Fibroblast of lung (primary cell): ENCODE measurements around the gene KREMEN2. TPM values are rescaled to one million over a fixed set of nuclear protein-coding genes. Genes with fewer than 3 reads are reported as not detected.
"Not testable (repeated sequence)": the region's sequence is repeated elsewhere in the genome, so short reads cannot be mapped to it uniquely, and the experiment has no call there.

Experiments
- DNase-seq, 2 donors: peaks; one replicate each; pipeline versions ENCODE4 v3.0.0 to v3.0.0-alpha.2; 2010; ENCODE audit warnings: low read depth in 2 of 2
- H2AFZ ChIP-seq: 2 replicates; pipeline ENCODE4 v1.5.1; 2012; ENCODE audit warnings: low read length, control low read depth, inconsistent platforms
- H3K27ac ChIP-seq: 2 replicates; pipeline ENCODE4 v1.5.1; 2011; ENCODE audit warnings: low read length, control low read depth; ENCODE audit not compliant: insufficient read depth
- H3K27me3 ChIP-seq: 2 replicates; pipeline ENCODE4 v1.5.1; 2011; ENCODE audit warnings: mild to moderate bottlenecking, low read length; ENCODE audit not compliant: control insufficient read depth, insufficient read depth
- H3K36me3 ChIP-seq: 2 replicates; pipeline ENCODE4 v1.5.1; 2011; ENCODE audit warnings: low read length; ENCODE audit not compliant: control insufficient read depth, insufficient read depth
- H3K4me1 ChIP-seq: 2 replicates; pipeline ENCODE4 v1.5.1; 2011; ENCODE audit warnings: low read length; ENCODE audit not compliant: control insufficient read depth, insufficient read depth; ENCODE audit errors: extremely low read depth
- H3K4me2 ChIP-seq: 2 replicates; pipeline ENCODE4 v1.5.1; 2011; ENCODE audit warnings: low read length, control low read depth; ENCODE audit not compliant: insufficient read depth; ENCODE audit errors: extremely low read depth
- H3K4me3 ChIP-seq, 4 experiments: fragments of 200-600 bp in 1 of 4; sonication (generic) in 1 of 4; replicated peaks in 1 of 4; 2 replicates each; pipeline ENCODE4 v1.5.1; 2011 to 2016; ENCODE audit warnings: low read length in 4 of 4, low read depth in 3 of 4, mild to moderate bottlenecking in 3 of 4, control low read depth in 2 of 4, inconsistent platforms in 1 of 4, mixed read lengths in 1 of 4; ENCODE audit not compliant: insufficient read depth in 1 of 4; ENCODE audit errors: control extremely low read depth in 1 of 4
- H3K79me2 ChIP-seq: 2 replicates; pipeline ENCODE4 v1.5.1; 2012; ENCODE audit warnings: mild to moderate bottlenecking, low read length, inconsistent platforms; ENCODE audit not compliant: control insufficient read depth, insufficient read depth
- H3K9ac ChIP-seq: 2 replicates; pipeline ENCODE4 v1.5.1; 2011; ENCODE audit warnings: mild to moderate bottlenecking, low read length, control low read depth; ENCODE audit not compliant: insufficient read depth
- H3K9me3 ChIP-seq: 2 replicates; pipeline ENCODE4 v1.5.1; 2012; ENCODE audit warnings: low read depth, low read length; ENCODE audit not compliant: control insufficient read depth, insufficient read depth
- H4K20me1 ChIP-seq: 2 replicates; pipeline ENCODE4 v1.5.1; 2011; ENCODE audit warnings: low read length; ENCODE audit not compliant: control insufficient read depth, insufficient read depth; ENCODE audit errors: extremely low read depth
- EZH2 ChIP-seq: IDR thresholded peaks from 2 replicates; pipeline ENCODE4 v1.5.1; 2012; ENCODE audit warnings: low read length, control low read depth, mild to moderate bottlenecking; ENCODE audit errors: missing control alignments
- polyA plus RNA-seq, 2 donors: library from polyadenylated mRNA; depleted of rRNA in 1 of 2; stranded (reverse) in 1 of 2; unstranded in 1 of 2; fragments of >200 nt; gene quantifications; 2 replicates each; pipeline ENCODE4 v1.2.1, GENCODE V29; 2011 to 2012; ENCODE audit warnings: missing spikeins in 1 of 2
- total RNA-seq: library from RNA; depleted of rRNA; stranded (reverse); fragments of >200 nt; gene quantifications from 2 replicates; pipeline ENCODE4 v1.2.1, GENCODE V29; 2014
- TF ChIP-seq, protein P1 (sequence below), 2 donors: IDR thresholded peaks in 1 of 2; conservative IDR thresholded peaks in 1 of 2; 1 replicate in 1 of 2; 2 replicates in 1 of 2; pipeline ENCODE4 v1.5.1; 2011 to 2012; ENCODE audit warnings: low read length in 2 of 2, control low read depth in 1 of 2, inconsistent platforms in 1 of 2, low read depth in 1 of 2, mild to moderate bottlenecking in 1 of 2

Gene KREMEN2
- total and polyA plus RNA-seq, 2 donors (not counting 1 experiment from before 2014, with no cell fraction given), result not detected

DNA sequence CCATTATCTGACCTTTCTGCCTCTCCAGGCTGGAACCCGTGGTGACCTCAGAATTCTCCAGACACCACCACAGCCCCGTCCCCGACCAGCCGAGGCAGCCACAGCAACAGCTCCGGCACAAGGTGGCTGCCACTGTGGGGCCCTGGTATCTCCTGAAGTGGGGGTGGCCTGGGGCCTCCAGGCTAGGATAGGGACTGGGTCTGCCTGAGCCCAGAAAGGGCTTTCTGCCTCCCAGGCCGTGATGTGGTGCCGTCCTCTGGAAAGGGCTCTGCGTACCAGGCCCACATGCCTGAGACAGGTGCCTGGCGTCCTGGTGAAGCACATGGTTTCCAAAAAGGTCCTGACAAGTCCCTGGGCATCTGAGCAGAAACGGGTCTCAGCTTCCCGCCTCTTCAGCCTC, 35.3 kb upstream of the KREMEN2 start:
- H3K27ac ChIP-seq, result no peak overlapping the region
- peaks cover 10% of the 10 kb centered on the region for H3K36me3 ChIP-seq
- H3K4me1 ChIP-seq, result peaks cover 3% of the 10 kb centered on the region
- no peaks in the 10 kb centered on the region for H3K27me3 ChIP-seq
- H3K9me3 ChIP-seq, result no peaks in the 10 kb centered on the region
- H3K4me3 ChIP-seq, result no peak overlapping the region
- no peaks in the 10 kb centered on the region for H4K20me1 ChIP-seq
- H3K4me2 ChIP-seq, result no peak overlapping the region
- no peaks in the 10 kb centered on the region for H3K79me2 ChIP-seq
- TF ChIP-seq, protein P1, sequence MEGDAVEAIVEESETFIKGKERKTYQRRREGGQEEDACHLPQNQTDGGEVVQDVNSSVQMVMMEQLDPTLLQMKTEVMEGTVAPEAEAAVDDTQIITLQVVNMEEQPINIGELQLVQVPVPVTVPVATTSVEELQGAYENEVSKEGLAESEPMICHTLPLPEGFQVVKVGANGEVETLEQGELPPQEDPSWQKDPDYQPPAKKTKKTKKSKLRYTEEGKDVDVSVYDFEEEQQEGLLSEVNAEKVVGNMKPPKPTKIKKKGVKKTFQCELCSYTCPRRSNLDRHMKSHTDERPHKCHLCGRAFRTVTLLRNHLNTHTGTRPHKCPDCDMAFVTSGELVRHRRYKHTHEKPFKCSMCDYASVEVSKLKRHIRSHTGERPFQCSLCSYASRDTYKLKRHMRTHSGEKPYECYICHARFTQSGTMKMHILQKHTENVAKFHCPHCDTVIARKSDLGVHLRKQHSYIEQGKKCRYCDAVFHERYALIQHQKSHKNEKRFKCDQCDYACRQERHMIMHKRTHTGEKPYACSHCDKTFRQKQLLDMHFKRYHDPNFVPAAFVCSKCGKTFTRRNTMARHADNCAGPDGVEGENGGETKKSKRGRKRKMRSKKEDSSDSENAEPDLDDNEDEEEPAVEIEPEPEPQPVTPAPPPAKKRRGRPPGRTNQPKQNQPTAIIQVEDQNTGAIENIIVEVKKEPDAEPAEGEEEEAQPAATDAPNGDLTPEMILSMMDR (conservative IDR thresholded peaks at IDR 0.05 in 1 of 2, IDR thresholded peaks at IDR 0.05 in 1 of 2; ENCODE audit: low read depth in 1 of 2, low read length in 2 of 2), result no peak
- no peak for TF ChIP-seq EZH2
- no peak overlapping the region for H3K9ac ChIP-seq
- H2AFZ ChIP-seq, result no peak overlapping the region
- no peak for DNase-seq

DNA sequence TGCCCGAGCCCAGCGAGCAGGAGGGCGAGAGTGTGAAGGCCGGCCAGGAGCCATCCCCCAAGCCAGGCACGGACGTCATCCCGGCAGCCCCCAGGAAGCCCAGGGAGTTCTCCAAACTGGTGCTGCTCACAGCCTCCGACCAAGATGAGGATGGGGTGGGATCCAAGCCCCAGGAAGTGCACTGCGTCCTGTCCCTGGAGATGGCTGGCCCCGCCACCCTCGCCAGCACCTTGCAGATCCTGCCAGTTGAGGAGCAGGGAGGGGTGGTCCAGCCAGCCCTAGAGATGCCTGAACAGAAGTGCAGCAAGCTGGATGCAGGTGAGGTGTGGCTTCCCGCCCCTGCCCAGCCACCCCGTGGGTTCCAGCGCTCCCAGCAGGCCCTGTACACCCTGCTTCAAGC, 34.4 kb upstream of the KREMEN2 start:
- H3K4me3 ChIP-seq, result no peak overlapping the region
- peaks cover 3% of the 10 kb centered on the region for H3K4me1 ChIP-seq
- H3K27ac ChIP-seq, result no peak overlapping the region
- TF ChIP-seq, protein P1 (conservative IDR thresholded peaks at IDR 0.05 in 1 of 2, IDR thresholded peaks at IDR 0.05 in 1 of 2; ENCODE audit: low read depth in 1 of 2, low read length in 2 of 2), result no peak
- no peaks in the 10 kb centered on the region for H3K79me2 ChIP-seq
- H4K20me1 ChIP-seq, result no peaks in the 10 kb centered on the region
- no peak for DNase-seq
- H3K9me3 ChIP-seq, result no peaks in the 10 kb centered on the region
- no peak overlapping the region for H2AFZ ChIP-seq
- no peak overlapping the region for H3K4me2 ChIP-seq
- peaks cover 14% of the 10 kb centered on the region for H3K36me3 ChIP-seq
- no peak overlapping the region for H3K9ac ChIP-seq
- no peaks in the 10 kb centered on the region for H3K27me3 ChIP-seq

DNA sequence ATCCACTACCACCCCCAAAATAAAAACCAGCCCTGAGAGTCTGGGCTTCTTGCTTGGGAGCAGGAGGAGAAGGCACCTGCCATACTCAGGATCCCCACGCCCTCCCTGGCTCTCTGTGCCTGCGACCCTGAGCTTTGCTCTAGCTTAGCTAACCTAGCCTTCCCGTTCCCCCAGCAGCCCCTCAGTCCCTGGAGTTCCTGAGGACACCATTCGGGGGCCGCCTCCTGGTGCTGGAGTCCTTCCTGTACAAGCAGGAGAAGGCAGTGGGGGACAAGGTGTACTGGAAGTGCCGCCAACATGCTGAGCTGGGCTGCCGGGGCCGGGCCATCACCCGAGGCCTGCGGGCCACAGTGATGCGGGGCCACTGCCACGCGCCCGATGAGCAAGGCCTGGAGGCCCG, 33.8 kb upstream of the KREMEN2 start:
- no peaks in the 10 kb centered on the region for H3K9me3 ChIP-seq
- H2AFZ ChIP-seq, result no peak overlapping the region
- H3K27me3 ChIP-seq, result no peaks in the 10 kb centered on the region
- H3K79me2 ChIP-seq, result no peaks in the 10 kb centered on the region
- no peak overlapping the region for H3K4me3 ChIP-seq
- H3K4me2 ChIP-seq, result no peak overlapping the region
- H4K20me1 ChIP-seq, result no peaks in the 10 kb centered on the region
- TF ChIP-seq, protein P1 (conservative IDR thresholded peaks at IDR 0.05 in 1 of 2, IDR thresholded peaks at IDR 0.05 in 1 of 2; ENCODE audit: low read depth in 1 of 2, low read length in 2 of 2), result no peak
- no peak for TF ChIP-seq EZH2
- peaks cover 3% of the 10 kb centered on the region for H3K4me1 ChIP-seq
- H3K36me3 ChIP-seq, result peaks cover 15% of the 10 kb centered on the region
- H3K9ac ChIP-seq, result no peak overlapping the region
- no peak for DNase-seq
- H3K27ac ChIP-seq, result no peak overlapping the region

DNA sequence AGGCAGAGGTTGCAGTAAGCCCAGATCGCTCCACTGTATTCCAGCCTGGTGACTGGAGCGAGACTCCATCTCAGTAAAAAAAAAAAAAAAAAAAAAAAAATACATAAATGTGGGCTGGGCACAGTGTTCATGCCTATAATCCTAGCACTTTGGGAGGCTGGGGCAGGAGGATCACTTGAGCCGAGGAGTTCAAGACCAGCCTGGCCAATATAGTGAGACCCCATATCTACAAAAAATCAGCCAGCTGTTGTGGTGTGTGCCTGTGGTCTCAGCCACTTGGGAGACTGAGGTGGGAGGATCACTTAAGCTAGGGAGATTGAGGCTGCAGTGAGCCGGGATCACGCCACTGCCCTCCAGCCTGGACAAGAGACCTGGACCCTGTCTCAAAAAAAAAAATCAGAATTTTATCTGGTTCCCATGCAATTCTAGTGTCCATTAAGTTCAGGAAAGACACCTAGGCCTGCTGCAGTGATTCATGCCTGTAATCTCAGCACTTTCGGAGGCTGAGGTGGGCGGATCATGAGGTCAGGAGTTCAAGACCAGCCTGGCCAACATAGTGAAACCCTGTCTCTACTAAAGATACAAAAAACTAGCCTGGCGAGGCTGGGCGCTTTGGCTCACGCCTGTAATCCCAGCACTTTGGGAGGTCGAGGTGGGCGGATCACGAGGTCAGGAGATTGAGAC, 32.7 kb upstream of the KREMEN2 start:
- H3K4me3 ChIP-seq, result not testable (repeated sequence)

More for the DNA sequence above, 32.7 kb upstream of the KREMEN2 start:
- H3K27ac ChIP-seq, H3K9me3 ChIP-seq, H3K4me1 ChIP-seq, H4K20me1 ChIP-seq, H2AFZ ChIP-seq, H3K79me2 ChIP-seq, H3K4me2 ChIP-seq, DNase-seq, H3K27me3 ChIP-seq, H3K9ac ChIP-seq: not testable (repeated sequence)
- peaks cover 18% of the 10 kb centered on the region for H3K36me3 ChIP-seq
